Loucy (cell line): Measurements from ENCODE around the gene TUBB4B.

Experiments
- H2AFZ ChIP-seq: fragments of 200-600 bp; sonication (generic); 2 replicates; pipeline ENCODE4 v1.6.0; 2016; ENCODE audit warnings: antibody characterized with exemption, mild to moderate bottlenecking, low read length, moderate library complexity
- H3F3A ChIP-seq: fragments of 200-600 bp; 2 replicates; pipeline ENCODE4 v1.6.0; 2016; ENCODE audit warnings: antibody characterized with exemption, low read depth, mild to moderate bottlenecking
- H3K27me3 ChIP-seq: fragments of 200-600 bp; sonication (generic); 2 replicates; pipeline ENCODE4 v1.6.1; 2014; ENCODE audit warnings: low read length, mild to moderate bottlenecking; ENCODE audit not compliant: insufficient read depth, poor library complexity, severe bottlenecking
- H3K36me3 ChIP-seq: fragments of 200-600 bp; sonication (generic); 2 replicates; pipeline ENCODE4 v1.6.1; 2016; ENCODE audit warnings: low read length; ENCODE audit not compliant: insufficient read depth
- H3K4me1 ChIP-seq: fragments of 200-600 bp; sonication (generic); 2 replicates; pipeline ENCODE4 v1.5.1; 2014; ENCODE audit warnings: low read length, mild to moderate bottlenecking; ENCODE audit not compliant: insufficient read depth, poor library complexity, severe bottlenecking
- H3K4me2 ChIP-seq: fragments of 200-600 bp; sonication (generic); 2 replicates; pipeline ENCODE4 v1.6.0; 2014; ENCODE audit warnings: antibody characterized with exemption, low read length, low read depth, mild to moderate bottlenecking; ENCODE audit not compliant: poor library complexity, severe bottlenecking
- H3K4me3 ChIP-seq: fragments of 200-600 bp; sonication (generic); 2 replicates; pipeline ENCODE4 v1.5.1; 2014; ENCODE audit warnings: low read length, mild to moderate bottlenecking, mixed read lengths; ENCODE audit not compliant: poor library complexity, severe bottlenecking
- H3K79me2 ChIP-seq: fragments of 200-600 bp; sonication (generic); 2 replicates; pipeline ENCODE4 v1.6.1; 2014; ENCODE audit warnings: low read length; ENCODE audit not compliant: insufficient read depth
- H3K9ac ChIP-seq: fragments of 200-600 bp; sonication (generic); 2 replicates; pipeline ENCODE4 v1.6.0; 2014; ENCODE audit warnings: mild to moderate bottlenecking, low read depth, low read length, moderate library complexity; ENCODE audit not compliant: poor library complexity, severe bottlenecking
- H3K9me2 ChIP-seq: fragments of 200-600 bp; sonication (generic); replicated peaks from 2 replicates; pipeline ENCODE4 v1.6.1; 2016; ENCODE audit warnings: low read depth, low read length, mixed read lengths
- H3K9me3 ChIP-seq: fragments of 200-600 bp; sonication (generic); 2 replicates; pipeline ENCODE4 v1.6.1; 2014; ENCODE audit warnings: mild to moderate bottlenecking, antibody characterized with exemption, low read length, low read depth; ENCODE audit not compliant: insufficient read depth
- H4K20me1 ChIP-seq: fragments of 200-600 bp; sonication (generic); 2 replicates; pipeline ENCODE4 v1.6.0; 2014; ENCODE audit warnings: antibody characterized with exemption, low read length, mild to moderate bottlenecking; ENCODE audit not compliant: insufficient read depth, poor library complexity, severe bottlenecking
- EZH2phosphoT487 ChIP-seq: fragments of 200-600 bp; IDR thresholded peaks from 2 replicates; pipeline ENCODE4 v1.6.1; 2018; ENCODE audit warnings: antibody characterized with exemption, mild to moderate bottlenecking, moderate library complexity, borderline replicate concordance
- TF ChIP-seq, protein P1 (sequence below): fragments of 200-600 bp; sonication (generic); conservative IDR thresholded peaks from 2 replicates; pipeline ENCODE4 v1.5.1; 2014; ENCODE audit warnings: mild to moderate bottlenecking, antibody characterized with exemption, low read length

The TUBB4B gene

DNA sequence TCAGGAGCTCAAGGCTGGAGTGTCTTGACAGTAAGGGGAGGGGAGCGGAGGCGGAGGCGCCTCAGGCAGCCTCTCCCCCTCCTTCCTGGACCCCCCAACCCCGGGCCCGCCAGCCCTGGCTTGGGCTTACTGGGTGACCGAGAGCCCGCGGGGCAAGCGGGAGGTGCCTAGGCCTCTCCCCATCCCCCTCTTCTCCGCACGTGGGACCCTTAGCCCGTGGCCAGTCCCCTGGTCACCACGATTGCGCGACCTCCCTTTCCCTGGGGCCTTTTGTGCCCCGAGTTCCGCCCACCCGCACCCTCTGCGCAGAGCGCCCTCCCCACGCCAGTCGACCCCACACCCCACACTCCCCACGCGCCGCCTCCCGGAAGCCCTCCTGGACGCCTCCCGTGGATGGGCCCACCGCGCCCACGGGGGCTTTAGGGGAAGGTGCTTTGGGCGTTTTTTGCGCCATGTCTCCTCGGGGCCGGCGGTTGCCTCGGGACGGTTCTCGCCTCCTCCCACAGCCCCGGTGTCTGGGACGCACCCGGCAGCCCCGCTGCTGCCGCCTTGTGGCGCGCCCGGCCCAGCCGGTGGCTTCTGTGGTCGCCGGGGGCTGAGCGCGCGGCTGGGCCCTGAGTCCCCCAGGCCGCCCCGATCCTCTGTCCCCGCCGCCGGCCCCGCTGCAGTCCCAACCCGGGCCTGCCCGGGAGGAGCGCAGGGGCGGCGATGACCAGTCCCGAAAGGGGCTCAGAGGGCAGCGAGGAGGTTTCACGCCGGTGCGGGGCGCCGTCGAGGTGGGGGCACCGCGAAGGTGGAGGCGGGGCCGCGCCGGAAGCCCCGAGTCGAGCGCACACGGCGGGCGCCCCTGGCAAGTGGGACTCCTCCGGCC, 39.6 kb downstream of the TUBB4B start:
- no peaks in the 10 kb centered on the region for H4K20me1 ChIP-seq
- H3K4me1 ChIP-seq, result no peaks in the 10 kb centered on the region
- TF ChIP-seq, protein P1, sequence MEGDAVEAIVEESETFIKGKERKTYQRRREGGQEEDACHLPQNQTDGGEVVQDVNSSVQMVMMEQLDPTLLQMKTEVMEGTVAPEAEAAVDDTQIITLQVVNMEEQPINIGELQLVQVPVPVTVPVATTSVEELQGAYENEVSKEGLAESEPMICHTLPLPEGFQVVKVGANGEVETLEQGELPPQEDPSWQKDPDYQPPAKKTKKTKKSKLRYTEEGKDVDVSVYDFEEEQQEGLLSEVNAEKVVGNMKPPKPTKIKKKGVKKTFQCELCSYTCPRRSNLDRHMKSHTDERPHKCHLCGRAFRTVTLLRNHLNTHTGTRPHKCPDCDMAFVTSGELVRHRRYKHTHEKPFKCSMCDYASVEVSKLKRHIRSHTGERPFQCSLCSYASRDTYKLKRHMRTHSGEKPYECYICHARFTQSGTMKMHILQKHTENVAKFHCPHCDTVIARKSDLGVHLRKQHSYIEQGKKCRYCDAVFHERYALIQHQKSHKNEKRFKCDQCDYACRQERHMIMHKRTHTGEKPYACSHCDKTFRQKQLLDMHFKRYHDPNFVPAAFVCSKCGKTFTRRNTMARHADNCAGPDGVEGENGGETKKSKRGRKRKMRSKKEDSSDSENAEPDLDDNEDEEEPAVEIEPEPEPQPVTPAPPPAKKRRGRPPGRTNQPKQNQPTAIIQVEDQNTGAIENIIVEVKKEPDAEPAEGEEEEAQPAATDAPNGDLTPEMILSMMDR, result no peak
- no peak for TF ChIP-seq EZH2phosphoT487
- H3K79me2 ChIP-seq, result no peaks in the 10 kb centered on the region
- H3K27me3 ChIP-seq, result no peaks in the 10 kb centered on the region
- H3K9me3 ChIP-seq, result no peaks in the 10 kb centered on the region
- no peaks in the 10 kb centered on the region for H3F3A ChIP-seq
- H2AFZ ChIP-seq, result no peak overlapping the region
- H3K9me2 ChIP-seq, result no peaks in the 10 kb centered on the region
- H3K4me2 ChIP-seq, result no peak overlapping the region
- no peaks in the 10 kb centered on the region for H3K36me3 ChIP-seq
- no peak overlapping the region for H3K9ac ChIP-seq
- no peak overlapping the region for H3K4me3 ChIP-seq

DNA sequence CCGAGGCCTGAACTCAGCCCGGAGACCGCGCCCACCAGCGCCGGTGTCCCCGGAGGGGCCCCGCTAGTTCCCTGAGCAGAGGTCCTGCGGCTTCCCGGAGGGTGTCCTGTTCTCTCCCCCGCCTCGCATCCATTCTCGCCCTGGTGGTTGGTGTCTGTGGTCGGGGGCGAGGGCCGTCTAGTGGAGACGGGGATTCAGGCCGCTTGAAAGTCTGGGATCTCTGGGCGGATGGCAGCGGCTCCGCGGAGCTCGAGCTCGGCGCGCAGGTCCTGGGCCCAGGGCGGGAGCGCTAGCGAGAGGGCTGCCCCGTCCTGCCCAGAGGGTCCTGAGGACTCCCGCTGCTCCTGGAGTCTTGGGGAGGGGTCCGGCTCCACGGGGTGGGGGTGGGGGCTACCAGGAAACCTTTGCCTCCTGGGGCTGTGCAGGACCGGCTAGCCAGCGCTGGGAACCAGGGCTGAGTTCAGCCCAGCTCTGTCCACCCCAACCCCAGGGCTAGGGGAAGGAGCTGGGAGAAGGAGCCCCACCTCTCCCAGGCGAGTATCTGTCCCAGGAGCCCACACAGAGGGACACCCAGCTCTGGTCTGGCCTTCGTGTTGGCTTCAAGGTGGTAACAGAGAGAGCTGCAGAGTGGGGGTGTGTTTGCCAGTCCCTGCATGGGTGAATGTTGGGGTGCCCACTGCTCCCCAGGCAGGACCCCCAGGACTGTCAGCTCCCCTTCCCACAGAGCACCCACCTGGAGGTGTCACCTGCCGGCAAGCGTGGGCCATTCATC, 40.4 kb downstream of the TUBB4B start:
- Histone ChIP-seq H3K4me1 (no peaks in the 10 kb centered on the region), H3K9me2 (no peaks in the 10 kb centered on the region), H3K9ac (no peak overlapping the region), H3K36me3 (no peaks in the 10 kb centered on the region), H3K79me2 (no peaks in the 10 kb centered on the region), H3F3A (no peaks in the 10 kb centered on the region), H3K27me3 (no peaks in the 10 kb centered on the region), H3K4me2 (no peak overlapping the region), H2AFZ (no peak overlapping the region), H4K20me1 (no peaks in the 10 kb centered on the region), H3K4me3 (no peak overlapping the region), H3K9me3 (no peaks in the 10 kb centered on the region)
- no peak for TF ChIP-seq EZH2phosphoT487
- TF ChIP-seq, protein P1, result no peak

DNA sequence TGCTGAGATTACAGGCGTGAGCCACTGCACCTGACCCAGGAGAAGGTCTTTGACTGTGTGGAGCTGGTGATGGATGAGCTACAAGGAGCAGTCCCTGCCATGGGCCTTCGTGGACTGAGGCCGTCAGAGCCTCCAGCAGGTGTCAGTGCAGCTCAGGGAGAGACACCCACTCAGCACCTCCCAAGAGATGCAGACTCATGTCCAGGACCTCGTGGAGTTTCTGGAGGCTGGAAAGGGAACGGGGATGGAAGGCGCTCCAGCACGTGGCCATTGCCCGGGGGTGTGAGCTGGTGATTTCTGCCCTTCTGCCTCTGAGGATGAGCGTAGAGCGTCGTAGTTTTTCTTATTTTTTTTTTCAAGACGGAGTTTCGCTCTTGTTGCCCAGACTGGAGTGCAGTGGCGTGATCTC, 45.9 kb downstream of the TUBB4B start:
- H4K20me1 ChIP-seq, result no peaks in the 10 kb centered on the region
- no peaks in the 10 kb centered on the region for H3K79me2 ChIP-seq
- H2AFZ ChIP-seq, result no peak overlapping the region
- TF ChIP-seq EZH2phosphoT487, result no peak
- TF ChIP-seq, protein P1, result peak; percentile 70
- H3K9me2 ChIP-seq, result no peaks in the 10 kb centered on the region
- no peak overlapping the region for H3K4me2 ChIP-seq
- no peaks in the 10 kb centered on the region for H3K4me1 ChIP-seq
- H3K9ac ChIP-seq, result no peak overlapping the region
- H3K4me3 ChIP-seq, result no peak overlapping the region
- H3K27me3 ChIP-seq, result no peaks in the 10 kb centered on the region
- no peaks in the 10 kb centered on the region for H3F3A ChIP-seq
- H3K9me3 ChIP-seq, result no peaks in the 10 kb centered on the region
- no peaks in the 10 kb centered on the region for H3K36me3 ChIP-seq
